Right cardiac atrium (tissue), 5 donors: Measurements from ENCODE around the gene MAPKAPK2. TPM values are rescaled to one million over a fixed set of nuclear protein-coding genes. Genes with fewer than 3 reads are reported as not detected.
A peak's percentile ranks its signal among the peaks of the same experiment; 100 is the strongest.

Experiments used
- ATAC-seq, 2 donors: fragments of 200-7000 bp; cut with Tn5 transposase; one replicate each; pipeline versions ENCODE4 v1.8.0 to v1.9.1; 2020; ENCODE audit warnings: moderate library complexity in 2 of 2, mild to moderate bottlenecking in 1 of 2
- DNase-seq, 3 donors: peaks; one replicate each; pipeline ENCODE4 v3.0.0-alpha.2; 2020
- H3K27ac ChIP-seq: one replicate; pipeline ENCODE4 v1.5.1; 2013; ENCODE audit warnings: mild to moderate bottlenecking, low read length, control low read depth, moderate library complexity
- H3K27me3 ChIP-seq: one replicate; pipeline ENCODE4 v1.6.1; 2013; ENCODE audit not compliant: control insufficient read depth, insufficient read depth
- H3K4me1 ChIP-seq: one replicate; pipeline ENCODE4 v1.6.1; 2013; ENCODE audit warnings: low read length; ENCODE audit not compliant: control insufficient read depth, insufficient read depth
- H3K4me3 ChIP-seq: one replicate; pipeline ENCODE4 v1.5.1; 2013; ENCODE audit warnings: low read length, control low read depth
- H3K9me3 ChIP-seq: one replicate; pipeline ENCODE4 v1.6.1; 2013; ENCODE audit warnings: low read length; ENCODE audit not compliant: control insufficient read depth
- WGBS: extraction: QIAGEN DNeasy Blood & Tissue Kit; methylation state at CpG from one replicate; pipeline ENCODE4 v1.1.7; 2013; 5-methylcytosine and 5-hydroxymethylcytosine counted together
- intact Hi-C, 4 donors: fragments of 100-400 bp; cut with DNase I; formaldehyde crosslinking; loops; one replicate each; pipeline versions ENCODE4 v1.11.0 to v1.14.0; 2022 to 2023
- polyA plus RNA-seq: library from polyadenylated mRNA; stranded (reverse); fragments of 200-250 nt; gene quantifications from one replicate; pipeline ENCODE4 v1.2.3, GENCODE V29; 2013
- total RNA-seq, 4 donors: library from RNA; stranded (reverse); fragmentation: NEBNext Ultra II Directional; extraction: Animal tissue kit (Norgen Biotek cat#: 25700); gene quantifications; one replicate each; pipeline ENCODE4 v1.2.1, GENCODE V29; 2021
- donor health status: healthy with polysubstance abuse.
- donor health status: DM: no; HTN: yes; CAD: no.
- donor health status: DM: no; HTN: no; CAD: no.
- donor health status: DM: no; HTN: yes; CAD: no; lungs with severe emphysema.
- donor health status: DM: yes; HTN: yes; CAD: no.

Gene MAPKAPK2
- total and polyA plus RNA-seq, 5 donors = 129 to 221 (median 212) TPM

GRCh38 chr1:206713910-206714312 lies 29.2 kb downstream of the MAPKAPK2 start:
- DNase-seq = no peak
- Histone ChIP-seq H3K4me1 (peaks cover 30% of the 10 kb centered on the region), H3K27ac (peak overlapping the region; percentile 17), H3K4me3 (no peak overlapping the region), H3K27me3 (no peaks in the 10 kb centered on the region), H3K9me3 (no peaks in the 10 kb centered on the region)
- ATAC-seq = no peak
- intact Hi-C loops = no loop called here
- WGBS = 52% methylated on average over 6 of the region's 6 CpGs

DNA sequence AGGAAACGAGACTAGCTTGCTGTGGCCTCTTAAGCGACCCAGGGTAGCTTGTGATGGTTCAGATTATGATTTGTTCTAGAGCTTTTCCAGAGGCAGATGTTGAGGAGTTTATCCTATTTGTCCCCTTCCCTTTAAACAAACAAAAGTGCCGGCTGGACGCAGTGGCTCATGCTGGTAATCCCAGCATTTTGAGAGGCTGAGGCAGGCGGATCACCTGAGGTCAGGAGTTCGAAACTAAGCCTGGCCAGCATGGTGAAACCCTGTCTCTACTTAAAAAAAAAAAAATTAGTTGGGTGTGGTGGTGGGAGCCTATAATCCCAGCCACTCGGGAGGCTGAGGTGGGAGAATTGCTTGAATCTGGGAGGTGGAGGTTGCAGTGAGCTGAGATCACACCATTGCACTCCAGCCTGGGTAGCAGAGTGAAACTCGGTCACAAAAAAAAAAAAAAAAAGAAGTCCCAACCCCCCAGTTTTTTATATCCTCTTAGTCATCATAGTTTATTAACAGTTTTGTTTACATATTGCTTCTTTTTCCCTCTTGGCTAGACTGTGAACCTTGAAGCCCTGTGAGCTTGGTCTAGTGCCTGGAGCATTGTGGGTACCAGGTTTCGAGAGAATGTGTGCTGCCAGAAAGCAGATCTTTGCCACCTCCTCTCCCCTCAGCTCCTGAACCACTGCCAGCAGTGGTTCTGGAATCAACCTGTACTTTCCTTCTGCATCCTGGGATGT lies 29.8 kb downstream of the MAPKAPK2 start:
- ATAC-seq (peak; percentile 20 to 41), DNase-seq (no peak)
- H3K9me3 ChIP-seq = no peaks in the 10 kb centered on the region
- H3K27ac ChIP-seq = peak overlapping the region; percentile 17
- H3K4me1 ChIP-seq = peaks cover 26% of the 10 kb centered on the region
- WGBS = 57% methylated on average over 9 of the region's 9 CpGs
- H3K27me3 ChIP-seq = no peaks in the 10 kb centered on the region
- intact Hi-C loops = no loop called here
- no peak overlapping the region for H3K4me3 ChIP-seq

DNA sequence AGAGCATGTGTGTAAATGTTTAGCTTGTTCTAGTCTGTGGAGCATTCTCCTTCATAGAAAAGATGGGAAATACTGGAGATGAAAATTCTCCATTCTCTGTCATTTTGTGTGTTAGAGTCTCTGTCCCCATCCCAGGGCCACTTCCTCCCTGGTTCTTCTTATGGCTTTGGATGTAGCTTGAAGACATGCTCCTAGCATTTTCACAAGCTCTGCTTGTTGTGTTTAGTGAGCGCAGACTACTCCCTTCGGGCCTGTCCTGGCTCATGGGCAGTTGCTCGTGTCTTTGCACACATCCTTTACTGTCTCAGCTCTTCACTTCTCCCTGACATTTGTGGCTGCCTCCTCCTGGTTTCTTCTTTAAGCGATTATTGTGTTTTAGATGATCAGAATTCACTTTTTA lies 30.4 kb downstream of the MAPKAPK2 start:
- Histone ChIP-seq H3K4me3 (no peak overlapping the region), H3K27me3 (no peaks in the 10 kb centered on the region), H3K9me3 (no peaks in the 10 kb centered on the region), H3K27ac (peak overlapping the region; percentile 15), H3K4me1 (peaks cover 26% of the 10 kb centered on the region)
- DNase-seq = no peak
- 74% methylated on average over 4 of the region's 4 CpGs for WGBS
- ATAC-seq = no peak
- intact Hi-C loops = no loop called here

DNA sequence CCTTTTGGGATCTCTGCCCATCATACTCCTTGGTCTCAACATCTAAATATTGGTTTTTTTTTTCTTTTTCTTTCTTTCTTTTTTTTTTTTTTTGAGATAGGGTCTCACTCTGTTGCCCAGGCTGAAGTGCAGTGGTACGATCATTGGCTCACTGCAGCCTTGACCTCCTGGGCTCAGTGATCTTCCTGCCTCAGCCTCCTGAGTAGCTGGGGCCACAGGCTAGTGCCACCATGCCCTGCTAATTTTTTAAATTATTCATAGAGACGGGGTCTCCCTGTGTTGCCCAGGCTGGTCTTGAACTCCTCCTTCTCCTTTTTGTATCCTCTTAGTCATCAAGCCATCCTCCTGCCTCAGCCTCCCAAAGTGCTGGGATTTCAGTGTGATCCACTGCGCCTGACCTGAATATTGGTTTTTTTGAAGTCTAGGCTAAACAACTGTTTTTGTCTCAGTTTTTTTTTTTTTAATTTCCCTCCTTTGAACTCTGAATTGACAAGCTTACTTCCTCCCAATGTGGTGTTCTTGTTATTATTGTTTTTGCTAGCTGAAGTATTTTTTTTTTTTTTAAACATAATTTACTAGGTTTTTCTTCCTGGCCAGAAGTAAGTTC lies 30.9 kb downstream of the MAPKAPK2 start:
- Histone ChIP-seq H3K4me1 (peaks cover 26% of the 10 kb centered on the region), H3K27ac (peak overlapping the region; percentile 42)
- 86% methylated on average over 3 of the region's 3 CpGs for WGBS

DNA sequence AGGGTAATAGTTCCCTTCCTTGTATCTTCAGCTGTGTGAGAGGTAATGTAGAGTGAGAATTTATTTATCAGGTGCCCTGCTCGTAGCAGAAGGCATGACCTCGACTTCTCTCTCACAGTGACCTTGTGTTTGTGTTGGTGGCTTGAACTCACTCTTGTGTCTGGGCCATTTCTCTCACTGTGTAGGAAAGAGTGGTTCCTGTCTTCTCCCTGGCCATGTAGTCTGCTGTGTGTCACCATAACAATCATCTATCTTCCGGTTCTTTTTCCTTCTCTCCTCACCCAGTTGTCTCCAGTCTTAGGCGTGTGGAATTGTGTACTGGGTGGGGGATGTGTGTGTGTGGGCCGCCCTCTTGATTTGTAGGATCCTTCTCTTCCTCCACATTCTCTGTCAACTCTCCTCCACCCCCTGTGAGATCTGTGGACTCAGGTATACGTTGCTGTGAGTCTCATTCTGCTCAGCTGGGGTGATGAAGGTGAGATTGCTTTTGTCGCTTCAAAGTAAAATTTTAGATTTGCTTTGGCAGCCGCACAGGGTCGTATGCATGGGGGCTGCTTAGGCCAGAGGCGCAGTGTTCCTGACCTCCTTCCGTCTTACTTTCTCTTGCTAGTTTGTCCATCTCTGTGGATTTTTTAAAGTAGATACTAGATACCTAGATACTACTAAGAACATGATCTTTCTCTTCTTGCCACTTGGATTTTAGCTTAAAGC lies 31.6 kb downstream of the MAPKAPK2 start:
- H3K9me3 ChIP-seq = no peaks in the 10 kb centered on the region
- peaks cover 29% of the 10 kb centered on the region for H3K4me1 ChIP-seq
- DNase-seq (no peak), ATAC-seq (no peak)
- WGBS = 67% methylated on average over 11 of the region's 11 CpGs
- no peaks in the 10 kb centered on the region for H3K27me3 ChIP-seq
- H3K4me3 ChIP-seq = no peak overlapping the region
- intact Hi-C loops = no loop called here
- H3K27ac ChIP-seq = peak overlapping the region; percentile 7

More for the DNA sequence above, 30.9 kb downstream of the MAPKAPK2 start:
- ATAC-seq = no peak
- no peak overlapping the region for H3K4me3 ChIP-seq
- intact Hi-C loops = no loop called here
- no peaks in the 10 kb centered on the region for H3K27me3 ChIP-seq
- no peaks in the 10 kb centered on the region for H3K9me3 ChIP-seq
- DNase-seq = no peak

DNA sequence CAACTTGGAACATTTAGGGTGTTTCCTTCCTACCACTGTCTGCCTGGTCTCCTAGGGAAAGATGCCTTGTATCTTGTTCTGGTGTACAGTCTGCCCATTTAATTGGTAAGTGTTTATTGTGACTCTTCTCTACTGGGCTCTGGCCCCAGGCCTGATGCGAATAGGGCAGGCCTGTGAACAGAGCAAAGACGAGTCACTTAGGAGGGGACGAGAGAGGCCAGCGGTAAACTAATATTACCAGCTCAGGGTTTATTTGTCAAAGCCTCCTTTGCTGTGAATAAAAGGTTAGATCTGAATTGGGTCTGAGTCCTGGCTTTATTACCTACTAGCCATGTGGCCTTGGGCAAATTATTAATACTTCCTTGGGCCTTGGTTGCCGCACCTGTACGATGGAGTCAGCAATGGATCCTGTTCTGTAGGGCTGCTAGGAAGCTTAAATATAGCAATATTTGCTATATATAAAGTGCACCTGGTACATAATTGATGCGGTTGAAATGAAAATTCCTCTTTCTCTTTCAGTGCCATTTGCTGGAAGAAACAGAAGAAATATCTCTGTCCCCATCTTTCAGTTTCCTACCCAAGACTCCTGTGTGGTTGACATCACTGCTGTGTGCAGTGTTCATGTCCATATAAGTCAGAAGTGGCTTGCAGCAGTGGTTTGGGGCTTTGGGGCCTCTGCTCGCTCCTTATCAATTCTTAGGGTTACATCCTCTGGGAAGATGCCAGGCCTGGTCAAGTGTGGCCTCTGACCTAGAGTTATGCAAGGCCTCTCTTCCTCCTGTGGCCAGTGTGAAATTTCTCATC lies 32.4 kb downstream of the MAPKAPK2 start:
- H3K27me3 ChIP-seq = no peaks in the 10 kb centered on the region
- peak; percentile 11 to 40 for ATAC-seq
- no peak overlapping the region for H3K4me3 ChIP-seq
- DNase-seq = peak in 2 of 3 donors; percentile 34 to 66
- 61% methylated on average over 8 of the region's 8 CpGs for WGBS
- no peaks in the 10 kb centered on the region for H3K9me3 ChIP-seq
- H3K27ac ChIP-seq = peak overlapping the region; percentile 25
- H3K4me1 ChIP-seq = peaks cover 29% of the 10 kb centered on the region
- intact Hi-C loops = no loop called here

- H3K27me3 ChIP-seq = no peaks in the 10 kb centered on the region
- intact Hi-C loops = no loop called here
- H3K9me3 ChIP-seq = no peaks in the 10 kb centered on the region
- WGBS = 88% methylated on average over 1 of the region's 1 CpG
- H3K4me3 ChIP-seq = no peak overlapping the region
- DNase-seq = no peak
- peaks cover 29% of the 10 kb centered on the region for H3K4me1 ChIP-seq
- H3K27ac ChIP-seq = no peak overlapping the region
- no peak for ATAC-seq
Observed at GRCh38 chr1:206717674-206717989, 32.9 kb downstream of the MAPKAPK2 start.

DNA sequence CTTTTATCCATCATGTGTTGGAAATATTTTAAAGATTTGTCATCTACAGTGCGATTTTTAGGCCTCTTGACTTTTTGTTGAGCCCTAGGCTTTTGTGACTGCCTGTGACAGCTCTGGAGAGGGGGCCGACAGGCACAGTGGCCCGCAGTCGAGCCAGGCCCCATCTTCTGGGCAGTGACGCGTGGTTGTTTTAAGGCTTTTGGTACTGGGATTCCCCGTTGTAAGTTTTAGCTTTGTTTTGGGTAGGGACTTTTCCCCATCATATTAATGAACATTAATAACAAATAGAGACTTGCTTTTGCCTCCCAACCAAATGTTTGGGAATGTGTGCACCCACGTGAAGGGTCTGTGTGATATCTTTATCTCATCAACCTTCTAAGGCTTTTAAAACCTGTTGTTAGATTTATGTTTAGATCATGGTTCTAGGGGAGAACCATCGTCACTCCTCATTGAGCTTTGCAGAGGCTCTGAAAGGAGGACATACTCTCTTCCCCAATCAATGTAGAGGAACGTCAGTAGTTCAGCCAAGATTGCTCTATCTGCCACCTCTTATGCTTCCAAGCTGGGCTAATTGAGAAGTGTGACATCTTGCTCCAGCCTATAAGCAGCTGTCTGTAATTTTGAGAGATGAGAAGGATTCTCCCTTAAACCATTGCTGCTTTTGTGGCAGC lies 34.6 kb downstream of the MAPKAPK2 start:
- Histone ChIP-seq H3K27ac (peak overlapping the region; percentile 61), H3K4me1 (peaks cover 36% of the 10 kb centered on the region), H3K9me3 (no peaks in the 10 kb centered on the region), H3K27me3 (no peaks in the 10 kb centered on the region), H3K4me3 (no peak overlapping the region)
- intact Hi-C loops = no loop called here
- WGBS = 67% methylated on average over 10 of the region's 10 CpGs
- no peak for DNase-seq
- ATAC-seq = no peak

DNA sequence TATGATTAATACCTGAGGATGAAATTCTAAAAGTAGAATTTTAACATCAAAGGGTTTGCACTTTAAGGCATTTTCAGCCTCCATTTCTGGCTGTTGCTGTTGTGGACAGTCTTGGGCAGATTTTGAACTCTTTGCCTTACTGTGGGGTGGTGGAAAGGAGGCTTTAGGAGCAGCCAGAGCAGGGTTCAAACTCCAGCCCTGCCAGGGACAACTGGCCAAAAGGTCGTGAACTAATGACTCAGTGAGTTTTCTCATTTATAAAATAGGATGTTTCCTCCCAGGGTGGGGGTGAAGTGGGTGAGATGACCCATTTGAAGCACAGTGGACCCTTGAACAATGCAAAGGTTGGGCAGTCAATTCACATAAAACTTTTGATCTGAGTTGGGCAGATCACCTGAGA lies 36.7 kb downstream of the MAPKAPK2 start:
- Histone ChIP-seq H3K4me3 (no peak overlapping the region), H3K9me3 (no peaks in the 10 kb centered on the region), H3K27ac (no peak overlapping the region), H3K27me3 (no peaks in the 10 kb centered on the region), H3K4me1 (peaks cover 33% of the 10 kb centered on the region)
- intact Hi-C loops = loop anchor here (5.0 to 10.0 kb wide), 3 partner anchors 34 to 193 kb away; no protein-coding TSS in a partner anchor
- no peak for ATAC-seq
- no peak for DNase-seq
- WGBS = 79% methylated on average over 1 of the region's 1 CpG

DNA sequence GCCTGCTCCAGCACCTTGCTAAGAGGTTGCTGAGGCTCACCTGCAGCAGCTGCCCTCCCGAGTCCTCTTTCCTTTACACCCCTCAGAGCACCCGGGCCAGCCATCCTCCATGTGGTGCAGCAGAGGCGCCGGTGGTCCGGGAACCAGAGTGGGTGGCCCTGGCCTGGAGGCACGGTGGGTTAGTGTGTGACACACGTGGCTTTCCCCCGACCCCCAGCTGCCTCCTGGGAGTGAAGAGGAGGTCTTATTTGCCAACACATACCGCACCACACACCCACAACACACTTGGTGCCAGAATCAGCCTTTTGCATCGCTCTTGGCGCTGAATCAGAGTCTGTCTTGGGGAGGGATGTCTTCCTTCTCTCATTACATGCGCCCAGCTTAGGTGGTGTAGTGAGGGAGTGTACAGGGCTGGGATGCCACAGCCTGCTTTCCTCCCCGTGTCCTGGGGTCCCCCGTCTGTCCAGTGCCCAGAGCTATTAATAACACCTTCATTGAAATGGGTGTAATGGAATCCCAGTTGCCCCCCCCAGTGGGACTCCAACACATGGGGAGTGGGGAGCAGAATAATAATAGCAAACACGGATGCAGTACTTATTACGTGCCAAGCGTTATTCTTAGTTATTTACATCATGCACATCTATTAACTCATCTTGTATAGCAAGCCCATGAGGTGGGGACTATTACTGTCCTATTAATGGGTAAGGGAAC lies 38.2 kb downstream of the MAPKAPK2 start:
- peaks cover 30% of the 10 kb centered on the region for H3K4me1 ChIP-seq
- no peaks in the 10 kb centered on the region for H3K27me3 ChIP-seq
- intact Hi-C loops = loop anchor here (5.0 to 10.0 kb wide), 3 partner anchors 36 to 192 kb away; no protein-coding TSS in a partner anchor
- ATAC-seq = peak; percentile 9 to 21
- no peak overlapping the region for H3K4me3 ChIP-seq
- WGBS = 50% methylated on average over 17 of the region's 17 CpGs
- peak overlapping the region; percentile 96 for H3K27ac ChIP-seq
- no peaks in the 10 kb centered on the region for H3K9me3 ChIP-seq
- DNase-seq = no peak
